NCI-H774 (cell line): ENCODE measurements around the gene SSRP1.
"Not testable (repeated sequence)": the region's sequence is repeated elsewhere in the genome, so short reads cannot be mapped to it uniquely, and the experiment has no call there.

Source experiments
- DNase-seq: peaks from one replicate; lab custom pipeline; 2025; lab: John Stamatoyannopoulos, UW

Gene SSRP1, protein sequence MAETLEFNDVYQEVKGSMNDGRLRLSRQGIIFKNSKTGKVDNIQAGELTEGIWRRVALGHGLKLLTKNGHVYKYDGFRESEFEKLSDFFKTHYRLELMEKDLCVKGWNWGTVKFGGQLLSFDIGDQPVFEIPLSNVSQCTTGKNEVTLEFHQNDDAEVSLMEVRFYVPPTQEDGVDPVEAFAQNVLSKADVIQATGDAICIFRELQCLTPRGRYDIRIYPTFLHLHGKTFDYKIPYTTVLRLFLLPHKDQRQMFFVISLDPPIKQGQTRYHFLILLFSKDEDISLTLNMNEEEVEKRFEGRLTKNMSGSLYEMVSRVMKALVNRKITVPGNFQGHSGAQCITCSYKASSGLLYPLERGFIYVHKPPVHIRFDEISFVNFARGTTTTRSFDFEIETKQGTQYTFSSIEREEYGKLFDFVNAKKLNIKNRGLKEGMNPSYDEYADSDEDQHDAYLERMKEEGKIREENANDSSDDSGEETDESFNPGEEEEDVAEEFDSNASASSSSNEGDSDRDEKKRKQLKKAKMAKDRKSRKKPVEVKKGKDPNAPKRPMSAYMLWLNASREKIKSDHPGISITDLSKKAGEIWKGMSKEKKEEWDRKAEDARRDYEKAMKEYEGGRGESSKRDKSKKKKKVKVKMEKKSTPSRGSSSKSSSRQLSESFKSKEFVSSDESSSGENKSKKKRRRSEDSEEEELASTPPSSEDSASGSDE

DNA sequence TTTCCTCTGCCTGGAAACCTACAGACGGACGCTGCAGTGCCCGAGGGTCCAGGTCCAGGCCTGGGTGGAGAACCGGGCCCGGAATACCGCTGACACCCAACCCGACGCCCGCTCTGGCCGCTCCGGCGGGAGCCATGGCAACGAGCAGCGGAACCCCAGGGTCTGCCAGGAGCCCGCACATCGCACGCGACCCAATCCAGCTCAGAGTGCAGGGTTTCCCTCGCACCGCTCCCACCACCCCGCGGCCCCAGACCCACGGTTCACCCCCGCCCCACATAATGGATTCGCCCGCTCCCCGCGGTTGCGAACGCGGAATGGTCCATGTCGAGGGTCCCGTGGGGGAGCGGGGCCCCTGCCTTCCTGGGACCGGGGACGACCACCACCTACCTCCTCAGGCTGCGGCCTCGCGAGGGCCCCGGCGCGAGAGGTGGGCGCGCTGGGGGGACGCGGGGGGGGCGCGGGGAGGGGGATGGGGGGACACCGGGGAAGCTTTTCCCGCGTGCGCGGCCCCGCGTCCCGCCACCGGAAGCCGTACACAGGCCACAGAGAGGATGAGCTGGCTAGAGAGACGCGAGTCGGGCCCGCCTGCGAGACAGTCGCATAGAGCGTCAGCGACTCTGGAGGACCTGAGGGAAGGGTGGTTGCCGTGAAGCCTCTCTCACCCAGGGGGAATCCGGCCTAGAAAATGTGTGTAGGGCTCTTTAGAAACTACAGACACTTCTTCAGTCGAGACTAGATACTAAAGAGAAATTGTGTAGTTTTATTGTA lies at the start of gene SSRP1:
SSRP1 (minus strand) TSS at position 550 of the 768 bp plus-strand sequence. CDS start 771 bp downstream, outside the sequence.
- peak; percentile 85 for DNase-seq

DNA sequence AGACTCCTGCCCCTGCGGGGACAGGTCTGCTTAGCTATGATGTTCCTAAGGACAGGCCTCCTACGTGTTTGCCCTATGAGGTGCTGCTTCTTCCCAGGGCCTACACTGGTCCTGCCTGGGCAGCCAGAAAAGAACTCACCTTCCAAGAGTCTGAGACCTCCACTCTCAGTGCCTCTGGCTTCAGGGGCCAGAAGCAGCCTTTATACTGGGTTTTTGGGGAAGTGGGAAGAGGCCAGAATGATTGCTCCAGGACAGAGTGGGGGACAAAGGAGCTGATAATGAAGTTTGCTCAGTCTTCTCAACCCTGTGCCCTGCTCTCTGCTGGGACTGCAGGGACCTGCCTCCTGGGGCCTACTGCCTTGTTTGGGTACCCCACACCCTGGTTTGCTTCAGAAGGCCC lies 45.3 kb upstream of the SSRP1 start, which contains the start of gene PRG3:
PRG3 (minus strand) TSS at position 176 of the 400 bp plus-strand sequence. CDS start 442 bp downstream, outside the sequence.
- DNase-seq, result no peak

DNA sequence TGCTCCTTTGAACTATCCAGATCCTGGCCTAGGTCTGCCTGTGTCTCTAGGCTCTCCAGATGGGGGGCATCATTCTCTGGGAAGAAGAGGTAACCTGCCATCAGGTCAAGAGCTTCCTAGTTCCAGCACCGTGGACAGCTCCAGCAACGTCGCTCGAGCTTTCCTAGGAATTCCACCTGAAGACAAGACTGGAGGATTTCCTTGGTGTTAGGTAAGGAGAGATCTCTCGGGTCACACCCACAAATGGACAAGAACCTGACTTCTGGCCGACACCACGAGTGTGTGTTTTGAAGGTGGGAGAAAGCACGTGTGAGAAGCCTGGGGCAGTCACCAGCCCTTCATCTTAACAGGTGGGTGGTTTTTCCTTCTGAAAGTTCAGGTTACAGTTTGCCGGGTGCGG lies 44.0 kb upstream of the SSRP1 start:
- DNase-seq, result no peak

DNA sequence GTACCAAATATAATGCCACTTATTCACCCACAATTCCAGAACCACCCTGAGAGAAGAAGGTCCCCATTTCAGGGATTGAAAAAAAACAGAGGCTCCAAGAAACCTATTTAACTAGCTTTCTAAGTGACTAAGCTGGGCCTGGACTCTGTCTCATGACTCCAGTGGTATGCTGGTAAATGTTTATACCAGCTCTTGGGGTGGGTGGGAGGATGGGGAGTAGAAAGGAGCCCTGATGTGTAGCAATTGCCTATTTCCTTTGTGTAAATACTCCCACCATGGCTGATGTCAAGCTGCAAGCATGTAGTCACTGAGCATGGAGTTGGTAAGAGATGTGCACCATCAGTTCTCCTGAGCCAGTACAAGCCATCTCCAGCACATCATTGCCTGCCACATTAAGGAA lies 42.5 kb upstream of the SSRP1 start:
- no peak for DNase-seq

DNA sequence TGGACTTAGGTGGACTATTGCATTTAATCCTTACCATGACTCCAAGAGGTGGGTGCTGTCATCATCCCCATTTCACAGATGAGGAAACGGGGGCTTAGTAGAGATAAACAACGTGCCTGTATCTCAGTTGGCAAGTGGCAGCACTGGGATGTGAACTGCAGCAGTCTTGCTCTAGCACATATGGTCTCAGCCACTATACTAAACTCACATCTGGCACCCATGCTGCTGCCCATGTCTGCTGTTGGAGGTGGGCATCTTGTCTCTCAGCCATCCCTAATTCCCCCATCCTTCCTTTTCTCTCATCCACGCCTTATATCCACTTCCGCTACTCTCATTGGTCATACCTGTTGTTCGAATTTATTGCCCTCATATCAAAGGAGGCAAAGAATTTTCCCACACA lies 41.4 kb upstream of the SSRP1 start:
- no peak for DNase-seq

DNA sequence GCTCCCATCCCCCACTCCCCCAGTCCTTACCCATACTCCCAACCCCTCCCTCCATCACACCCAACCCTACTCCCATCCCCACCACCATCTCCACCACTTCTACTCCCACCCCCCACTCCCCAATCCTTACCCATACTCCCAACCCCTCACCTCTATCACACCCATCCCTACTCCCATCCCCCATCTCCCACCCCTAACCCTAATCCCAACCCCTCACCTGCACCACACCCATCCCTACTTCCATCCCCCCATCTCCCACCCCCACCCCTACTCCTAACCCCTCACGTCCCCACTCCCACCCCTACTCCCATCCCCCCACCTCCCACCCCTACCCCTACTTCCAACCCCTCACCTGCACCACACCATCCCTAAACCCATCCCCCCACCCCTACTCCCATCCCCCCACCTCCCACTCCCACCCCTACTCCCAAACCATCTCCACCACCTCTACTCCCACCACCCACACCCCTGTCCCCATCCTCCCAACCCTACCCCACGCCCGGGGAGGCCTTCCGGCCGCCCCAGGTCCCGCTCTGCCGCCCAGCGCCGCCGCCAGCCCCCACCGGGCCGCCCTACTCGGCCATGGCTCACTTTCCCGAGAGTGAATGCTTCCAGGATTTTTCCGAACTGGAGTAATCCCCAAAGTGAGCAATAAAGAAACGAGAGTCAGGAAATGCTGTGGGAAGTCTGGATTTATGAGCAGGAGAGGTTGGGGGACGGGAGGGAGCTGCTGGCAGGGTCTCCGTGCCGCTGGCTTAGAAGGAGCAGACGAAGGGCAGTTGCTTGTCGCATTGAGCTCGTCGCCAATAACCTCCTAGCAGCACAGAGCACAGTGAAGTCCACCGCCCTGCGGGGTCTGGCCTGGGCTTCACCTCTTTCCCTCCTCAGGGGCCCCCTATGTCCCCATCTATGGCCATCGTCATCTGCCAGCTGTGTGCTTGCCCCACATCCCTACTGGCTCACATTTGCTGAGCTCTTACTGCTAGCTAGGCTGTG lies 40.7 kb upstream of the SSRP1 start:
- DNase-seq, result no peak

DNA sequence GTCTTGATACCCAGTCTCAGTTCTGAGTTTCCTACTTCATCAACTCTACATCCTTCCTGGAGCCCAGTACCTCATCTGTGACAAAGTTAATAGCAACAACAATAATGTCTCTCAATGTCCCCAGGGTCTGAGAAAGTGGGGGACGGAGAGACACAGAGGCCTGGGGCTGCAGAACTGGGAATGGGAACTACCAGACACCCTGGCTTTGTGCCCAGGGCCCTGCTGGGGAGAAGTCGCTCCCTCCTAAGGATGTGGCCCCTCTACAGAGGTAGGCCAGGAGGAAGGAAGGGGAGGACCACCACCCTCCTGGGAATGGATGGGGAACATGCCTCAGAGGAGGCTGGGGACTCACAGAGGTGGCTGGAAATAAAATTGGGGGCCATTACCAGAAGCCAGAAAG lies 39.8 kb upstream of the SSRP1 start:
- no peak for DNase-seq

DNA sequence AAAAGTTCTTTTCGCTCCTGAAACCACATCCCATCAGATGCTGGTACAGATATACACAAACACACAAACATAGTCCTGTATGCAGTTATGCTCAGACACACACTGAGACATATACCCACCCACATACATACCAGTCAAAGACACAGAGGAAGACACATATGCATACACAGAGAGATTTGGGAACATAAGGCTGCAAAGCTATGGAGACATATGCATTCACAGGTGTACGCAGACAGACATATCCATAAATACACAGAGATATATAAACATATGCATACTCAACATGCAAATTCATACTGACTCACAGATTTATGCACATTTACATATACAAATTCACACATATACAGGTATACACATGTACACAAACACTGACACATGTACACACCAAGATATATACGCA lies 39.3 kb upstream of the SSRP1 start:
- DNase-seq, result no peak

DNA sequence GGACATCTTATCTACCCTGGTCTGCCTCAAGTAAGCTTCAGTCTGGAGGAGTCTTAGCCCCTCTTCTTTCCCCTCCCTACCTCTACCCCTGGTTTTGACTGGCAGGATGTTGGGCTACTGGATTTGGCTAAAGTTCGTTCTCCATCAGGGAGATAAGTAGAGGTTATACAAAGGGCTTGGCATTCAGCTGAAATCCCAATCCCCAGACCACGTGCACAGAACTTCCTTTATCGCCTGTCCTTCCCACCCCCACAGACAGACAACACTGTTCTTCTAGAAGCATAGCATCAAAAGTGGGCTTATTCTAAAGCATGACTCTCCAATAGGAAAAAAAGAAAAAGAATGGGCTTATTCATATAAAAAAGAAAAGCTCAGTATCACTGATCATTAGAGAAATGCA lies 37.5 kb upstream of the SSRP1 start:
- DNase-seq, result no peak

DNA sequence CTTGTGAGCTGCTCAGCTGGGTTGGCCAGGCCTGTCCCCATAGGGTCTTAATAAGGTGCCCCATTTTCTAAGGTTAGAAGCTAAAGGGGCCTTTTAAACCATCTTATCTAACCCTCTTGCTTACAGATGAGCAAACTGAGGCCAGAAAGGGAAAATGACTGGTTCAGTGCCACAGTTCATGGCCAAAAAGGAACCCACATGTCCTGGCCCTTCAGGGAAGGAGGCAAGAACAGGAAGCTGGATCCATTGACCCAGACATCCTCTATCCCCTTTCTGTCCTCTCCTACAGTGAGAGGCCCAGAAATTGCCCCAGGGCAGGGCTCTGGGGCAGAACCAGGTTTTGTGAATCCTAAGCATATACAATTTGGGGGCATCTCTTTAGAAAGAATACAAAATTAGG lies 35.2 kb upstream of the SSRP1 start:
- DNase-seq, result no peak

DNA sequence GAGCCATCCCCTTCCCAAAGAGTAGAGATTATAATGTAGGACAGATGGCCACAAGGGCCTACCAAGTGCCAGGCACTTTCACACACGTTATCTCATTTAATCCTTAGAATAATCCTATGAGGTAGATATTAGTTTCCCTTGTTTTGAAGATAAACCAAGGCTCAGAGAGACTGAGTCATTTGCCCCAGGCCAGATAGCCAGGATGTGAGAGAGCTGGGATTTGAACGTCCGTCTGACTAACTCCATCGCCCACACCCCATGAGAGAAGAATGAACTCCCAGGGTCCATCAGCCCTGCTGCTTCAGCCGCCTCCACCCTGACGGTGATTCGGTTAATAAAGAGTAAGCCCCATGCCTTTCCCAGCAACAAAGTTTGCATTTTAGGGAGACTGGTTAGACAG lies 34.6 kb upstream of the SSRP1 start:
- no peak for DNase-seq

DNA sequence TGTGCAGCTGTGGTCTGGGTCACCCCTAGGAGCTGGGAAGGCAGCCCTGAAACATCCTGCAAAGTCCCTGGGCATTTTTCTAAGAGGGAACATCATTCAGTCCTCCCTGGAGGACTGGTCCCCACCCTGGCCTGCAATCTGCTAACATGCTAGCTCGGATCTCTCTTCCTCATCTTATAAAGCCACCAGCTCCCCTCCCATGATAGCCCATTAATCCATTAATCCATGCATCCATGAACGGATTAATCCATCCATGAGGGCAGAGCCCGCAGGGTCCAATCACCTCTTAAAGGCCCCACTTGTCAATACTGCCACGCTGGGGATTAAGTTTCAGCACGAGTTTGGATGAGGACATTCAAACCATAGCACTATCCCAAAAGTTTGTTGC lies 33.1 kb upstream of the SSRP1 start:
- no peak for DNase-seq

DNA sequence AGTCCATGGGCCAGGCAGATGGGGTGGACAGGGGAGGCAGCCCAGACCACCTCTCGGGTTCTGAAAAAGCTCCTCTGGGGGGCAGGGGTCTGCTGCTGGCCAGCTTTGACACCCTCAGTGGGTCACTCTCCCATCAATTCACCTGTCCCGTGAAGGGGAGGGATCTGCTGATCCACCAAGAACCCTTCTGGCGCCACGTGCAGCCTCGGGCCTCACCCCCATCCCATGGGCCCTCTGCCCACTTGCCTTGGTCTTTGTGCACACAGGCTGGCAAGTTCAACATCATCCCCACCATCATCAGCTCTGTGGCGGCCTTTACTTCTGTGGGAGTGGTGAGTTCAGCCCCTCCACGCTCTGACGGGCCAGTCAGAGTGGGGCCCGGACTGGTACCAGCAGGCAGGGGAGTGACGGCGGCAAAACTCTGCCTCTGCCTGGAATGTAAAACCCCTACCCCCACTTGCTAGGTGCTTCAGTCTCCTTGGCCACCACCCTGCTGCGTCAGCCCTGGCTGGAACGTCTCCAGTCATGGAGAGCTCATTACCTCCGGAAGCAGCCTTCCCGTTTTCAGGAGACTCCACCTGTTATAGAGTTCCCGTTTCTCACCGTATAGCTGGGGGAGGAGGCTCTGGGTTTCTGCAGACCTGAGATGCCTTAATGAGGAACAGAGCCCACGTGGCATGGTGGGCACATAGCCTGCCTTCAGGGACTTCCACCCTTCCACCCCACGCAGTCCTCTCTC lies 32.6 kb upstream of the SSRP1 start:
- peak; percentile 2 for DNase-seq

DNA sequence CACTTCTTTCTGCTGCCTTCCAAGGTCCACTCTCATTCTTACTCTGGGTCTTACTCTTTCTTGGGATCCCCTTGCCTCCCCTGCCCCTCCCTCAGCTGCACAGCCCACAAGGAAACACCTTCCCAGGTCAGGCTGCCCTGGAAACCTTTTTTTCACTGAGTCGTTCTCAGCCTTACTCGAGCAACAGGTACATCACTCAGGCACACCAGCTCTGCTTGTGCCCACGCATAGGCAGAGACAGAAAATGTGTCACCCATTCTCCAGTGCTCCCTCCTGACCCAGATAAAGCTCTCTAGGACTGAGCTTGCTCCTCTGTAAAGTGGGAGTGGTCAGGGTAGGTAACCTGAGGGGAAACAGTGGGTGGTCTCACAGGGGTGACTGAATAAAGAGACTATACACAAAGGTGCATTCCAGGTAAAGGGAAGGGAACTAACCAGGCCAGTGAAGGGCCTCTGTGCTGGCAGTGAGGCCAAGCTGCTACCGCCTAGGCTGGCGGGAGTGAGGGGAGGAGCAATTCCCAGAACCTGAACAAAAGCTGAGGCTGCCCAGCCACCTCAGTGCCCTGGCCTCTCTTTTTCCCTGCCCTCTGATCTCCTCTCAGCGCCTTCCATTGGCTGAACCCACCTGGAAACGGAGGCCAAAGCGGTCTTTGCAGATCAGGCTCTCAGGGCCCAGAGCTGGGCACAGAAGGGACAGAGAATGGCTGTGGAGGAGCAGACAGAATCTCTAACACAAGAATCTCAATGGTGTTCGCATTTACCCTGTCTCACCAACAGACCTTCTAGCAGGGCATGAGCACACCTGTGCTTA lies 29.4 kb upstream of the SSRP1 start:
- no peak for DNase-seq

DNA sequence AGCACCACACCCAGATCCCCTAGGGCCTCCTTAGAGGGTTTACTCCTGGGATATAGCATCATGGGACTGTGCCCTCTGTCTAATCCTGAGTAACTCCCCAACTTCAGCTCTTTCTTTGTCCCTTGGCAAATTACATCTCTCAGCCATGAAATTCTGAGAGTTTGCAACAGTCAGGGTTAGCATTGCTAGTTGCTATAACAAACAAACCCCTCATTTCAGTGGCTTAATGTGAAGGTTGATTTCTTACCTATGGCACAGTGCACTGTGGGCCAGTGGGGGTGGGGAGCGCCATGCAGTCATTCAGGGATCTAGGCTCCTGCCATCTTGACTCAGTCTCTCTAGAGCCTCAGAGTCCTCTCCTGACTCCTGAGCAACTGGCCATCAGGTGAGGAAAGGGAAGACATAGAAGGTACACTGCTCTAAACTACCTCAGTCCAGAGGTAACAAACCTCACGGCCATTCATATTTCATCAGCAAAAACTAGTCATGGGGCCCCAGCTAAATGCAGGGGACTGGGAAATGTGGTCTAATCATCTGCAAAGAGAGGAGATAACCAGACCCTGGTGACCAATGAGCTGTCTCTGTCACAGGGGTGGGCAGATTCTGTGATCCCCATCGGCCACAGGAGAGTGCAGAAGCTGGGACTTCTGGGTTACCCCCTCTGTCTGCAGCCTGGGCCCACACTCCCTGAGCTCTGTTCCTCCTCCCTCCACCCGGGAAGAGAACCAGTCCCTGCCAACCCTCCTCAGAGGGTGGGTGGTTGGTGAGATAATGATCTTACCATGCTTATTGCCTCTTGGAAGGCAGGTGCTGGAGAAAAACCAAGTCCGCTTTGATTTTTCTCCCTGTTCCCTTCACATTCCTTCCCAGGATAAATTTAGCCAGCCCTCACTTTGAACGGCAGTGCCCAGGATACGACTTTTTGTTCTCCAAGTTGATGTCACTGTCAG lies 27.7 kb upstream of the SSRP1 start:
- DNase-seq, result no peak

DNA sequence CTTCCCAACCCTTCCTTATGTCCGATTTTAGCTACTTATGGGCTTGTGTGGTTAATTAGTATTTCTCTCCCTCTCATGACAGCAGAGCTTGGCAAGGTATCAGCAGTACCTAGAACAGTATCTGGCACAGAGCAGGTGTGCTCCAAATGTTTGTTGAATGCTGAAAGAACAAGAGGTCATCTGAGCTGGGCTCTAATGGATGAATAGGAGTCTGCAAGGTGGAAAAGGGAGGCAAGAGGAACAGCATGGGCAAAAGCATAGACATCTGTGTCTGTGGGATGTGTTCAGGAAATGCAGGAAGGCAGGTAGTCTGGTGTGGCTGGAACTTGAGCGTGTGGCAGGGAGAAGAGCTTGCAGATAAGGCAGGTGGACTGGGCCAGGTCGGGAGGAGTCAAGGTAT lies 26.2 kb upstream of the SSRP1 start:
- DNase-seq, result no peak

DNA sequence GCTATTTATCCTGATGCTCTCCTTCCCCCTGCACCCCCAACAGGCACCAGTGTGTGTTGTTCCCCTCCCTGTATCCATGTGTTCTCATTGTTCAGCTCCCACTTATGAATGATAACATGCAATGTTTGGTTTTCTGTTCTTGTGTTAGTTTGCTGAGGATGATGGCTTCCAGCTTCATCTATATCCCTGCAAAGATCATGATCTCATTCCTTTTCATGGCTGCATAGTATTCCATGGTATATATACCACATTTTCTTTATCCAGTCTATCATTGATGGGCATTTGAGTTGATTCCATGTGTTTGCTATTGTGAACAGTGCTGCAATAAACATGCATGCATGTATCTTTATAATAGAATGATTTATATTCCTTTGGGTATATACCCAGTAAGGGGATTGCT lies 25.7 kb upstream of the SSRP1 start:
- DNase-seq, result not testable (repeated sequence)

DNA sequence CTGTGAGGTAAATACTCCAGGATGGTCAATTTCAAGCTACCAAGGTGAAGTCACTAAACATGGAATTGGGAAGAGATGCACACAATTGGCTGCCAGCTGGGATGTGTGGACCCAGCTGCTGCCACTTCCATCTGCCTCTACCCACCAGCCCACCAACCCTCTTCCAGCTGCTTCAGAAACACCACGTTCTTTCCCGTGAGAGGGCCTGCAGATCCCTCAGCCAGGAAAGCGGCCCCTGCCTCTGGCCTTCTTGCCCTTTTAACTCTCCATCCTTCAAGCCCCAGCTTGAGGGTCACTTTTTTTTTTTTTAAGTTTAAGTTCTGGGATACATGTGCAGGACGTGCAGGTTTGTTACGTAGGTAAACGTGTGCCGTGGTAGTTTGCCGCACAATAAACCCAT lies 25.3 kb upstream of the SSRP1 start:
- no peak for DNase-seq
